NCI-H345 treated with DMSO at 0.1 percent for 48 hours (cell line): ENCODE data around the gene LBX1.
A peak's percentile ranks its signal among the peaks of the same experiment; 100 is the strongest.
"Not testable (repeated sequence)": the region's sequence is repeated elsewhere in the genome, so short reads cannot be mapped to it uniquely, and the experiment has no call there.

Experiments
- DNase-seq: peaks from one replicate; lab custom pipeline; 2025; ENCODE audit not compliant: unreplicated experiment; lab: John Stamatoyannopoulos, UW

LBX1 gene

DNA sequence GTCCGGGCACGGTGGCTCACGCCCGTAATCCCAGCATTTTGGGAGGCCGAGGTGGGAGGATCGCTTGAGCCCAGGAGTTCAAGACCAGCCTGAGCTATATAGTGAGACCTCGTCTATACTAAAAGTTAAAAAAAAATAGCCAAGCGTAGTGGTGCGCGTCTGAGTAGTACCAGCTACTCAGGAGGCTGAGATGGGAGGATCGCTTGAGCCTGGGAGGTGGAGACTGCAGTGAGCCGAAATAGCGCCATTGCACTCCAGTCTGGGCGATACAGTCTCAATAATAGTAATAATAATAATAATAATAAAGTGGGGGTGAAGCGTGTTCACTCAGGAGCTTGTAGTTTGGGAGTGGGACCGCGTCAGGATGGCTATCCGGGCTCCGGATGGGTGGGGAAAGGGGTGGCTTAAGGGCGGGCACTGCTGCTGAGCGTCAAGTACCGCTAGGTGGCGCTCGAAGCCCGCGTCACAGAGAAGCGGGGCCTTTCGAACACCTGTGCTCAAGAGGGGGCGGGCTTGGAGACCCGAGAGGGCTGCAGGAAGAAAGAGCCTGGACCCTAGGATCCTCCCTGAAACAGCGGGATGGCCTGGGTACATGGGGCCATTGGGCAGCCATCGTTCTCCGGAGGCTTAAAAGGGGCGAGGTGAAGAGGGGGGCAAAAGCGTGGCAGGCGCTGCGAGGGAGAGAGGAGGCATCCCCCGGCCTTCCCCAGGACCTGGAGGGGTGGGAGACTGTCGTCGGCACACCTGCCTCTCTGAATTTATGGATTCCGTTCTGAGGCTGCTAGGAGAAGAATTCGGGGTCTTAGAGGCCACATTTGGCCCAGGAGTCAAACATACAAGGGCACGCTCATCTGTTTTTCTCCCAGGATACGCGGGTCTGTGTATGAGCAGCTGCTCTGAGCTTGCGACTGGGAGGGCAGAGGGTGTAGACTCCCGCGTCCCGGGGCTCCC is 14.5 kb downstream of the LBX1 start:
- DNase-seq, result peak; percentile 60

DNA sequence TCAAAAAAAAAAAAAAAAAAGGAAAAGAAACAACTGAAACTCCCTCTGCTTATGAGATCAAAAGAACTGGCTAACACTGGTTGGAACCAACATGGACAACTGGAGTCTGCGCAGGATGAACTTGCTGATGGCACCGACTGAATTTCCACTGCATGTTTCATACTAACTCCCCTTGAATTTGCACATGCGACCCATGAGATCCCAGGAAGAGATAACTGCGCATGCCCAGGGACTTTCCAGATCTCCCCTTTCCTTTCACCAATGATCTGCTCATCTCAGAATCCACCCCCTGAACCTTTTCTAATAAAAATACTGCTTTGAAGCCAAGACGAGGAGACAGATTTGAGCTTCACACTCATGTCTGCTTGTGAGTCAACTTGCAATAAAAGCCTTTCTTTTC is 20.7 kb downstream of the LBX1 start:
- no peak for DNase-seq

DNA sequence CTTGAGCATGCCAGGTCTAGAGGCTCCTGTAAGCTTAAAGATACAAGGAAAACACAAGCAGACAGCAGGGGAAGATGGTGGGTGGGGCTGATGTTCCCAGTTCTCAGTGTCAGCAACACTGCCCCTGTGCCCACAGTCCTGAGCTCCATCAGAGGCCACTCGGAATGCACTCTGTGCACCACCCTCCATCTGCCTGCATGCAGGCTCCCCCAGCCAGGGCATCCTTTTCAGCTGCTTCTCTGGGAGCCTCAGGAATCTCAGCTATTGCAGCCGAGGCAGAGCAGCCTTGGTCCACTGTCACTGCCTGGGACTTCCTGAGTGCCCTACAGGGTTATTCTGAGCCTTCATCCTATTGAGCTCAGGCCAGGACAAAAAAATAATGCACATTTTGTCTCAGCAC is 22.2 kb downstream of the LBX1 start:
- no peak for DNase-seq

DNA sequence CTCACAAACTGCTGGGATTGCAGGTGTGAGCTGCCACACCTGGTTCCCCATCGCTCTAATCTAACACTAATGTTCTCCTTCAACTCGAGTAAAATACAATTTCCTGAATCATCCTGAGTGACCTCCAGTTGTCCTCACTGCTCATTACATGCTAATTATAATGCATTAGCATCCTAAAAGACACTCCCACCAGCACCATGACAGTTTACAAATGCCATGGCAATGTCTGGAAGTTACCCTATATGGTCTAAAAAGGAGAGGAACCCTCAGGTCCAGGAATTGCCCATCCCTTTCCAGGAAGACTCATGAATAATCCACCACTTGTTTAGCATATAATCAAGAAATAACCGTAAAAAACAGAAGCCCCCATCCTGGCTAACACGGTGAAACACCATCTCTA is 26.6 kb downstream of the LBX1 start:
- not testable (repeated sequence) for DNase-seq

DNA sequence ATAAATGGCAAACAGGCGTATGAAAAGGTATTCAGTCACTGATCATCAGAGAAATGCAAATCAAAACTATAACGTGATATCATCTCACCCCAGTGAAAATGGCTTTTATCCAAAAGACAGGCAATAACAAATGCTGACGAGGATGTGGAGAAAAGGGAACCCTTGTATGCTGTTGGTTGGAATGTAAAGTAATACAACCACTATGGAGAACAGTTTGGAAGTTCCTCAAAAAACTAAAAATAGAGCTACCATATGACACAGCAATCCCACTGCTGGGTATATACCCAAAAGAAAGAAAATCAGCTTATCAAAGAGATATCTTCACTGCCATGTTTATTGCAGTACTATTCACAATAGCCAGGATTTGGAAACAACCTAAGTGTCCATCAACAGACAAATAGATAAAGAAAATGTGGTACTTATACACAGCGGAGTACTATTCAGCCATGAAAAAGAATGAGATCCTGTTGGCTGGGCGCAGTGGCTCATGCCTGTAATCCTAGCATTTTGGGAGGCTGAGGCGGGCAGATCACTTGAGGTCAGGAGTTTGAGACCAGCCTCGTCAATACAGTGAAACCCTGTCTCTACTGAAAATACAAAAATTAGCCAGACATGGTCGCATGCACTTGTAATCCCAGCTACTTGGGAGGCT is 30.8 kb downstream of the LBX1 start:
- not testable (repeated sequence) for DNase-seq

DNA sequence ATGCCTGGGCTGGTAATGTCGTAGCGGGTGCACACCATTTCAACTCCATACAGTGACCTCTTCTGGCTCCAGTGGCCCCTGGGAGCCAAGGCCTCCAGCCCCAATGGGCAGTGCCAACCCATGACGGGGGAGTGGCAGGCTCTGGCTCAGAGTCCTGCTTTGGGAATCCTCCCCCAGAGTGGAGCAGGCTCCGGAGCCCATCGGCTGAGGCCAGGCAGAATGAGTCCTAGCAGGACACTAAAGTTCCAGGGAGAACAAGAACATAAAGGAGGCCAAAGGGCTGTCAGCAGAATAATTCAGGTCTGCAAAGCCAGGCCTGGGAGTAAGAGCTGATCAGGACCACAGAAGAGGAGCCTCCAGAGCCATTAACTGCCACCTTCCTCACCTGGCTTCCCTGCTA is 33.3 kb downstream of the LBX1 start:
- DNase-seq, result no peak

DNA sequence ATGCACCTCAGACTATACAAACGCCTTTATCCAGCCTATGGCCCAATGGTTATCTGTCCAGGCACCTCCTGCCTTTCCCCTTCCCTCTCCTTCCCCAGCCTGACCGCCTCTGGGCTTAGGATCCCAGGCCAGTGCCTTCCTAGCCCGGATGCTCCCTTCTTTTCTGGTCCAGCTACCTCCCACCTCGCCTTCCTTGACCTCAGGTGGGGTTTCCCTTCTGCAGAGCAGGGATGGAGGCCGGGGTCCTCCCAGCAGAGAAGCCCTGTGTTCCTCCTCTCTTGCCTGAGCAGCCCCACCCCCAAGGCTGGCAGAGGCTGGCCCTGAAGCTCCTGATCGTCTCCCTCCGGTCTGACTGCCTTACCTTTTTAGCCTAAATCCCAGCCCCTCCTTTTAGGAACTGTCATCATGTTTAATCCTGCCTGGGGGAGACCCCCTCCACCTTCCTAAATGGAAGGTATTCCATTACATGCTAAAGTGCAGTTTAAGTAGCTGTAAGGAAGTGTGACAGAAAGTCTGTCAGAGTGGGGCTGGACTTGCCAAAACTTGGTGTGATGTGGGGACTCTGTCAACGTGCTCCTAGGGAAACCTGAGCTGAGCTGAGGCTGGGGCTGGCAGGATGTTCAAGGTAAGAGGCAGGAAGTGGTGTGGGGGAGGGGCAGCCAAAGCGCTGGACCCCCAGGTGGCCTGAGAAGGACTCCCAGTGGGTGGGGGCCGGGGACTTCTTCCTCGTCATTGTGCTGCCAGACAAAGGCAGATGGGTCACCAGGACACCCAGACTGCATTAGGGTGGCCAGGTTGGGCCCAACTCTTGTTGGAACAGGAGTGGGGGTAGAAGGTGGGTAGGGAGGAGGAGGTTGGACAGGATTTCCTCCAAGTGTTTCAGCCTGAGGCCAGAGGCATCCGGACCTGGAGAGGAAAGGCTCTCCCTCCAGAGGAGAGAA is 39.5 kb downstream of the LBX1 start:
- peak; percentile 3 for DNase-seq

DNA sequence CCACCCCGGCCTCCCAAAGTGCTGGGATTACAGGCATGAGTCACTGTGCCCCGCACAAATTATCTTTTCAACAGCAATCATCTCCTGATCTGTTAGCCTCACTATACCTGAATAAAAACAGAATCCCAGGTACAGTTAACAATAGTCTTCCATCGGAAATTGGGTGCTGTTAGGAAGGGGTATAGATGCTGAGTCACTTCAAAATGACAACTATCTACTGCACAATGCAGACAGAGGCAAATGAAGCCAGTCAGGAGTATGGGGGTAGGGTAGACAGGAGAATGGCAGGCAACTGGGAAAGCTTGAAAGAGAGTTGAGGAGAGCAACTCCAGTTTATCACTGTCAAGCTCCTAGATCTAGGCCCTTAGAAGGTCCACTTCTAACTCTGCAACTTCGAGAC is 40.3 kb downstream of the LBX1 start:
- no peak for DNase-seq

DNA sequence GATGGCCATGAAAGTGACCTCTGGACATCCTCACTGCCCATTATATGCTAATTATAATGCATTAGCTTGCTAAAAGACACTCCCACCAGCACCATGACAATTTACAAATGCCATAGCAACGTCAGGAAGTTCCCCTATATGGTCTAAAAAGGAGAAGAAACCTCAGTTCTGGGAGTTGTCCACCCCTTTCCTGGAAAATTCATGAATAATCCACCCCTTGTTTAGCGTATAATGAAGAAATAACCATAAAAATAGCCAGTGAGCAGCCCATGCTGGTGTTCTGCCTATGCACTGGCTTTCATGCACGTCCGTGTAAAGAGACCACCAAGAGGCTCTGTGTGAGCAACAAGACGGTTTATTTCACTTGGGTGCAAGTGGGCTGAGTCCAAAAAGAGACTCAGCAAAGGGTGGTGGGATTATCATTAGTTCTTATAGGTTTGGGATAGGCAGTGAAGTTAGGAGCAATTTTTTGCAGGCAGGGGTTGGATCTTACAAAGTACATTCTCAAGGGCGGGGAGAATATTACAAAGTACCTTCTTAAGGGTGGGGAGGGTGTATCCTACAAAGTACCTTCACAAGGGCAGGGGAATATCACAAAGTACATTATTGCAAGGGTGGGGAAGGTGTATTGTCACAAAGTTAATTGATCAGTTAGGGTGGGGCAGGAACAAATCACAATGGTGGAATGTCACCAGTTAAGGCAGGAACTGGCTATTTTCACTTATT is 45.6 kb downstream of the LBX1 start:
- DNase-seq, result no peak

DNA sequence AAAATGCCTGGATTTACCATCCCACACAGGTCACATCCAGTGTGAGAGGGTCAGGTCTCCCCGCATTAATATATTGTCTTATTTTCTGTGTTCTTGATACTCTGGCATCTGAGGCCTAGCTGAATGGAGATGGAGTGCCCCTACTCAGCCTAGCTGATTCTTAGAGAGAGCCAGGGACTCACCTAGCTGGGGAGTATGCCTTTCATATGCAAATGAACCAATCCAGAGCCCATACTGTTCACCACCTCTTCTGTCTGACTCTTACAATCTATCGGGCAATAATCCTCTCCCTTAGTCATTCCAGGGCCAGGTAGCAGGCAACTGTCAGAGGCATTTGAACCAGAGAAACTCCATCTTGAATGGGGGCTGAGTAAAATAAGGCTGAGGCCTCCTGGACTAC is 46.3 kb downstream of the LBX1 start:
- DNase-seq, result no peak
